ENCODE data around the gene FRAT2.

The FRAT2 gene, protein sequence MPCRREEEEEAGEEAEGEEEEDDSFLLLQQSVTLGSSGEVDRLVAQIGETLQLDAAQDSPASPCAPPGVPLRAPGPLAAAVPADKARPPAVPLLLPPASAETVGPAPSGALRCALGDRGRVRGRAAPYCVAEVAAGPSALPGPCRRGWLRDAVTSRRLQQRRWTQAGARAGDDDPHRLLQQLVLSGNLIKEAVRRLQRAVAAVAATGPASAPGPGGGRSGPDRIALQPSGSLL
- total RNA-seq: 31.6 to 34.0 reads per million in 2 donors

GRCh38 chr10:97334370-97335175, at the start of gene FRAT2:
FRAT2 (minus strand) TSS chr10:97334729; CDS start chr10:97334572, 157 bp downstream.
- DNase-seq: peak; percentile 83

GRCh38 chr10:97384156-97384555, 49.6 kb upstream of the FRAT2 start:
- DNase-seq: no peak

DNA sequence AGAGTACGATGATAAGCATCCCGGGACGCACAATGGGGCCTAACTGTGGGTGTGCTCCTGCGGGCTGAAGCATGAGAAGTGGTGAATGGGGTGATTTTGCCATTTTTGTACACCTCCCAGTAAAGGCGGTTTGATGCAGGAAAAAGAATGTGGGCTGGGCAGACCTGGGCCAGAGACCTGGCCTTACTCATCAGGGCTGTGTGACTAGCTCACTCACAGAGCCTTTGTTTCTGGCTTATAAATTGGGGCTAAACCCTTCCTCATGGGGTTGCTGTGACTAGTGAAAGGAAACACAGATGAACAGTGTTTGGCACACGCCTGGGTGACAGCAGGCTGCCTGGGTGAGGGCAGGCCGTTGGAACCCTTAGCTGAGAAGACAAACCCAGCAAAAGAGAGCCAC, 48.6 kb upstream of the FRAT2 start:
- DNase-seq: no peak

GRCh38 chr10:97381626-97382025, 47.1 kb upstream of the FRAT2 start:
- no peak for DNase-seq

DNA sequence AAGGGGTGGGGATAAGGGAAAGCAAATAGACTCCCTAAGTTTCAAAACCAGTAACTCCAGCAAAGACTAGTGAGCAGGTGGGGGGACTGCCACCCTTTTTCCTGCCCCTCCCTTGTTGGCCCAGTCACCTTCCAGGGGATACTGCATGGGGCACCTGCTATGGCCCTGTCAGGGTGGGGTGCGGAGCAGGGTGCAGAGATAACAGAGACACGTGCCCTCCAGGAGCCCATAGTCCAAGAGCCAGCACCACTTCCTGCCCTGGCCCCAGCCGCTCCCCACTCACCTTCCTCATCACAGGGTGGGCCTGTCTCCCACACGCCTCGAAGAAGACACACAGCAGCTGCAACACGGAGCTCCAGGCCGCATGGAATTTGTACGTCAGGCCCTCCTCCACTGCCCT, 46.0 kb upstream of the FRAT2 start:
- DNase-seq: no peak

GRCh38 chr10:97378933-97379921, 44.7 kb upstream of the FRAT2 start:
- DNase-seq: no peak

DNA sequence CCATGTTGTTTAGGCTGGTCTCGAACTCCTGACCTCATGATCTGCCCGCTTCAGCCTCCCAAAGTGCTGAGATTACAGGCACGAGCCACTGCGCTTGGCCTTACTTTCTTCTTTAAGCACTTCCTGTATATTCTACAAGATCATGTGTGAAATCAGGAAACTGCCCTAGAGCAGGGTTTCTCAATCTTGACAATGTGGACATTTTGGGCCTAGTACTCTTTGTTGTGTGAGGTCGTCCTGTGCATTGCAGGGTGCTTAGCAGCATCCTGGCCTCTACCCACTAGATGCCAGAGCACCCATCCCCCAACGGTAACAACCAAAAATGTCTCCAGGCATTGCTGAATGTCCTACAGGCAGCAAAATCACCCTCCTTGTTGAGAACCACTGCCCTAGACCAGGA, 41.9 kb upstream of the FRAT2 start:
- no peak for DNase-seq

GRCh38 chr10:97373456-97373855, 38.9 kb upstream of the FRAT2 start:
- no peak for DNase-seq

DNA sequence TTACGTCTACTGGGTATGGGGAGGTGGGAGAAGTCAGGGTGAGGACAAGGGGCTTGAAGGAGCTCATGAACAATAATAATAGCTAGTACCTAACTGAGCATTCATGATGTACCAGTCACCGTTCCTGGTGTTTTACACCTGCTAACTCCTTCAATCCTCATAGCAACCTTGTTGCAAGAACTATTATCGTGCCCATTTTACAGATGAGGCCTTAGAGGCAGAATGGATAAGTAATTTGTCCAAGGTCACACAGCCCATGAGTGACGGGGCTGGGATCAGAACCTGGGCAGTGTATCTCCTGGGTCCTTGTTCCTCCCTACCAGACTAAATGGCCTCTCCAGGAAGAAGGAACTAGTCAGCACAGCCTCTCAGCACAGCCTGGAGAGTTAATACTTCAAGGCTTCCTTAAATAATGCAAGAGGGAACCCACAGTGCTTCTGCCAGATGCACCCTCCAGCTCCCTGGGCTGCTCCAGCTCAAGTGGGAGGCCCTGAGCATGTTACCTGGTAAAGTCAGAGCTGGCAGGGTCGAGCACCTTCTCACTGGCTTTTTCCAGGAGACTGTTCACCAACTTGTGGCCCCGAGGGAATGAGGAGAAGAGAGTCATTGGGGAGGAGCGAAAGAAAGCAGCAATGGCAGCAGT, 37.8 kb upstream of the FRAT2 start:
- no peak for DNase-seq

- no peak for DNase-seq
Measured at GRCh38 chr10:97371696-97372095, 37.2 kb upstream of the FRAT2 start.

- no peak for DNase-seq
Measured at GRCh38 chr10:97367126-97367649, 32.7 kb upstream of the FRAT2 start.

DNA sequence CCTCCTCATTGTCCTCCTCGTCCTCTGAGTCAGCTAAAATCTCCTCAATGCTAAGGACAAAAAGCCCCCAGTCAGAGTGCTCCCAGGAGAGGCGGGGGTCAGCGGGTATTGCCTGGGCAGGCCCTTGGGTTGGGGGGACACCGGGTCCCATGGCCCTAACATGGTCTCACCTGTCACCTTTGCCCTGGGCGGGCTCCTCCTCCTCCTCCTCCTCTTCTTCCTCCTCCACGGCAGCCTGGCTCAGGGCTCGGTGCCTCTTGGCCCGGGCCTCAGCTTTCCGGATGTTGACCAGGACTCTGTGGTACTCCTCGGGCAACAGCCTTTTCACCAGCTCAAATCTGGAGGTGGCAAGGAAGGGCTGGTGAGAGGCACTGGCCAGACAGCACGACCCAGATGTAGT, 32.0 kb upstream of the FRAT2 start:
- no peak for DNase-seq

- DNase-seq: no peak
Measured at GRCh38 chr10:97365761-97366351, 31.3 kb upstream of the FRAT2 start.

GRCh38 chr10:97363071-97363470, 28.5 kb upstream of the FRAT2 start:
- DNase-seq: no peak

- no peak for DNase-seq
Measured at GRCh38 chr10:97362310-97363033, 27.9 kb upstream of the FRAT2 start.

GRCh38 chr10:97361537-97361901, 27.0 kb upstream of the FRAT2 start:
- DNase-seq: no peak

GRCh38 chr10:97360705-97361536, 26.4 kb upstream of the FRAT2 start:
- no peak for DNase-seq

DNA sequence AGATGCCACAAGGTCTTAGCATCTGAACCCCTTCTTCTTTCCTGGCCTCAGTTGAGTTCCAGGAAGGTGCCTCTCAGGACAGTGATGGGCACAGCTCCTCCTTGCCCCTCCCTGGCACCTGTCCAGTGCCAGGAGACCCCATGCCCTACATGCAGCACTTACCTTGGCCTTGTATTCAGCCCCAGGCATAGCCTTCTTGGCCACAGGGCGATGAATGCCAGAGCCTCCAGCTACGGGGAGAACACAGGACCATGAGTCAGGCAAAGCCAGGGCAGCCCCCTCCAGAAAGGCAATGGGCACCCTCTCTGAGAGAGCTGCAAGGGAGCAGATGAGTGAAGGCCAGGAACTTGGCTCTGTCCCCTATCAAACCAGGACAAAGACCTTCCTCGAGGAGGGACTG, 24.3 kb upstream of the FRAT2 start:
- no peak for DNase-seq

- no peak for DNase-seq
Measured at GRCh38 chr10:97358349-97358748, 23.8 kb upstream of the FRAT2 start.

- no peak for DNase-seq
Measured at GRCh38 chr10:97356918-97357317, 22.4 kb upstream of the FRAT2 start.
